ENCODE results near the gene UBE2K. TPM values are rescaled to one million over a fixed set of nuclear protein-coding genes. Genes with fewer than 3 reads are reported as not detected.

UBE2K gene
- total and polyA plus RNA-seq, 2 of the 13 experiments (the other 11 are each of a cell fraction or from before 2014, with no cell fraction given), result 36.2 to 81.0 TPM

DNA sequence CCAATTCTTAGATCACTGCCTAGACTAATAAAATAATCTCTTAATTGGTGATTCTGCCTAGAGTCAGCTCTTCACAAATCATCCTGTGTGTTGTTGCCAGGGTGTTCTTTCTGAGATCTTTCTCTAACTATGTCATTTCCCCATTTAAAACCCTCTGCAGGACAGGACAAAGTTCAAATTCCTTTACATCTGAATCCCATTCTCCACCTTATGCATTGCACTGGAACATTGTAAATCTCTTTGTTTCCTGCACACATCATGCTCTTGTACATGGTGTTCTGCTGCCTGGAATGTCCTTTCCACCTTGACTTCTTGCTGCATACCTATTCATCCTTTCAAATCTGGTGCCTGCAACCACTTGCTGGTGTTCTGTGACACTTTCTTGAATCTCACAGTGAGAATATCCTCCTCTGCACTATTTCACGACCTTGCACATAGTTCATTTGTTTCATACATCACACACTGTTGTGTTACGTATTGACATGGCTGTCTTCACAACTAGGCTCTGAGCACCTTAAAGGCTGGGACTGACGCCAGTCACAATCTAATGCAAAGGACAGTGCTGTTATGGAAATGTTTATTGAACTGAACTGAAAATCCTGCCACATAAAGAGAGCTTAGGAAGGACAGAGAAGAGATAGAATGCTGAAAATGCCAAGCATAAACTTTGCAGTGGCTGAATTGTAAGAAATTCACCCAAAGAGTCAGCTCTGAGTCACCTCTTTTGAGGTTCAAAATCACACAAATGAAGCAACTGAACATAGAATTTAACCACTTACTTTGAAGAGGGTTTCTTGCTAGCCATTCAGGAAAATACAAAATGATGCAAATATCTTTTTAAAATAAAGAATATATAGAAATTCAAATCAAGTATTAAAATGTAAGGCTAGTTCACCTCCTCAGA is 32.9 kb upstream of the UBE2K start:
- ChIA-PET CTCF (ENCODE audit: low intra/inter-chr PET ratio, low total read pairs) (no interaction called here), POLR2A (interaction anchor here (1.2 to 4.0 kb wide), 3 partner anchors 27 to 138 kb away, joined by 5 to 14 read pairs (median 12); partner anchors contain the start of genes SMIM14, UBE2K and UGDH)
- no TSS peak for BruUV-seq (replicated peaks)
- no peaks in the 10 kb centered on the region for H3K27me3 ChIP-seq (ENCODE audit: control insufficient read depth in 1 of 2, insufficient read depth in 2 of 2, low read length in 2 of 2)
- intact Hi-C loops (cut with micrococcal nuclease; ENCODE audit: unreplicated experiment), result loop anchor here (2.0 kb wide), 1 partner anchor 26 kb away; the partner anchor contains the start of gene SMIM14
- peaks cover 26% of the 10 kb centered on the region for H3K4me1 ChIP-seq (ENCODE audit: insufficient read depth, low read length)
- ATAC-seq (peak; percentile 96), FAIRE-seq (peak; percentile 93), DNase-seq (ENCODE audit: low spot score) (peak; percentile 89)
- peak overlapping the region; percentile 56 for H3K27ac ChIP-seq (ENCODE audit: extremely low read length, insufficient read depth, low read length)
- no peaks in the 10 kb centered on the region for H3K79me2 ChIP-seq (ENCODE audit: insufficient read depth, low read length)
- H3K4me3 ChIP-seq (replicated peaks in 1 of 3; ENCODE audit: insufficient read depth in 1 of 3, low read depth in 2 of 3, low read length in 3 of 3), result peak overlapping the region in 1 of 3 experiments; percentile 10; a peak in 1 of 6 replicates
- H3K9me3 ChIP-seq (ENCODE audit: low read length), result no peaks in the 10 kb centered on the region
- no peak overlapping the region for H2AFZ ChIP-seq (ENCODE audit: low read length)
- H3K9ac ChIP-seq (ENCODE audit: insufficient read depth, low read depth, low read length), result no peak overlapping the region; the same call in none of the 2 replicates
- H3K36me3 ChIP-seq (replicated peaks in 1 of 2; ENCODE audit: control insufficient read depth in 1 of 2, insufficient read depth in 2 of 2, low read length in 2 of 2), result no peaks in the 10 kb centered on the region
- no peaks in the 10 kb centered on the region for H4K20me1 ChIP-seq (ENCODE audit: insufficient read depth, low read length)
- in situ Hi-C loops (cut with HindIII; ENCODE audit: extremely low pct_ligation_motif_present, low pct_unique_long_range_greater_than_20kb), result no loop called here
- H3K4me2 ChIP-seq (ENCODE audit: low read depth, low read length), result peak overlapping the region; percentile 67
- 17% methylated on average over 3 of the region's 3 CpGs for WGBS (ENCODE audit: low lambda C conversion rate)
- TF ChIP-seq EED (CRISPR knock-in tag; IDR thresholded peaks at IDR 0.05), result no peak
- TF ChIP-seq HNF4G (IDR thresholded peaks at IDR 0.05; ENCODE audit: borderline replicate concordance, low read depth, low read length), result 0 out of 2 replicates have a peak, but pooled peaks have one; percentile 27
- peak; percentile 62; the same call in 1 of the 2 replicates for TF ChIP-seq HNF4G (CRISPR knock-in tag; IDR thresholded peaks at IDR 0.05; ENCODE audit: borderline replicate concordance, low read depth)
- no peak for TF ChIP-seq SPEN (CRISPR knock-in tag; IDR thresholded peaks at IDR 0.05; ENCODE audit: low read depth)
- TF ChIP-seq, protein P1, sequence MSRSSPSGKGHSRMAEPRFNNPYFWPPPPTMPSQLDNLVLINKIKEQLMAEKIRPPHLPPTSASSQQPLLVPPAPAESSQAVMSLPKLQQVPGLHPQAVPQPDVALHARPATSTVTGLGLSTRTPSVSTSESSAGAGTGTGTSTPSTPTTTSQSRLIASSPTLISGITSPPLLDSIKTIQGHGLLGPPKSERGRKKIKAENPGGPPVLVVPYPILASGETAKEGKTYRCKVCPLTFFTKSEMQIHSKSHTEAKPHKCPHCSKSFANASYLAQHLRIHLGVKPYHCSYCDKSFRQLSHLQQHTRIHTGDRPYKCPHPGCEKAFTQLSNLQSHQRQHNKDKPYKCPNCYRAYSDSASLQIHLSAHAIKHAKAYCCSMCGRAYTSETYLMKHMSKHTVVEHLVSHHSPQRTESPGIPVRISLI (CRISPR knock-in tag; IDR thresholded peaks at IDR 0.05; ENCODE audit: borderline replicate concordance), result no peak
- TF ChIP-seq SOX13 (IDR thresholded peaks at IDR 0.05), result 0 out of 2 replicates have a peak, but pooled peaks have one; percentile 32
- TF ChIP-seq SOX13 (CRISPR knock-in tag; conservative IDR thresholded peaks at IDR 0.05 in 1 of 2, IDR thresholded peaks at IDR 0.05 in 1 of 2), result peak in 1 of 2 experiments; percentile 88; a peak in 2 of 4 replicates
- TF ChIP-seq ZZZ3 (CRISPR knock-in tag; IDR thresholded peaks at IDR 0.05; ENCODE audit: borderline replicate concordance), result no peak
- 0 out of 2 replicates have a peak, but pooled peaks have one; percentile 42 for TF ChIP-seq ZNF792 (CRISPR knock-in tag; IDR thresholded peaks at IDR 0.05)
- TF ChIP-seq ELF3 (CRISPR knock-in tag; IDR thresholded peaks at IDR 0.05), result peak; percentile 76; the same call in 1 of the 2 replicates
- TF ChIP-seq, protein P2, sequence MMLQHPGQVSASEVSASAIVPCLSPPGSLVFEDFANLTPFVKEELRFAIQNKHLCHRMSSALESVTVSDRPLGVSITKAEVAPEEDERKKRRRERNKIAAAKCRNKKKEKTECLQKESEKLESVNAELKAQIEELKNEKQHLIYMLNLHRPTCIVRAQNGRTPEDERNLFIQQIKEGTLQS (CRISPR knock-in tag; IDR thresholded peaks at IDR 0.05), result no peak
- 0 out of 2 replicates have a peak, but pooled peaks have one; percentile 13 for TF ChIP-seq SMC3 (IDR thresholded peaks at IDR 0.05; ENCODE audit: low read length)
- TF ChIP-seq KDM1A (CRISPR knock-in tag; IDR thresholded peaks at IDR 0.05), result no peak
- TF ChIP-seq TBX2 (CRISPR knock-in tag; IDR thresholded peaks at IDR 0.05; ENCODE audit: borderline replicate concordance), result peak; percentile 38; the same call in 1 of the 2 replicates
- peak; percentile 86 for TF ChIP-seq HNF4A (CRISPR knock-in tag; IDR thresholded peaks at IDR 0.05)
- peak; percentile 49; the same call in 1 of the 2 replicates for TF ChIP-seq RCOR2 (CRISPR knock-in tag; IDR thresholded peaks at IDR 0.05)
- TF ChIP-seq, protein P3, sequence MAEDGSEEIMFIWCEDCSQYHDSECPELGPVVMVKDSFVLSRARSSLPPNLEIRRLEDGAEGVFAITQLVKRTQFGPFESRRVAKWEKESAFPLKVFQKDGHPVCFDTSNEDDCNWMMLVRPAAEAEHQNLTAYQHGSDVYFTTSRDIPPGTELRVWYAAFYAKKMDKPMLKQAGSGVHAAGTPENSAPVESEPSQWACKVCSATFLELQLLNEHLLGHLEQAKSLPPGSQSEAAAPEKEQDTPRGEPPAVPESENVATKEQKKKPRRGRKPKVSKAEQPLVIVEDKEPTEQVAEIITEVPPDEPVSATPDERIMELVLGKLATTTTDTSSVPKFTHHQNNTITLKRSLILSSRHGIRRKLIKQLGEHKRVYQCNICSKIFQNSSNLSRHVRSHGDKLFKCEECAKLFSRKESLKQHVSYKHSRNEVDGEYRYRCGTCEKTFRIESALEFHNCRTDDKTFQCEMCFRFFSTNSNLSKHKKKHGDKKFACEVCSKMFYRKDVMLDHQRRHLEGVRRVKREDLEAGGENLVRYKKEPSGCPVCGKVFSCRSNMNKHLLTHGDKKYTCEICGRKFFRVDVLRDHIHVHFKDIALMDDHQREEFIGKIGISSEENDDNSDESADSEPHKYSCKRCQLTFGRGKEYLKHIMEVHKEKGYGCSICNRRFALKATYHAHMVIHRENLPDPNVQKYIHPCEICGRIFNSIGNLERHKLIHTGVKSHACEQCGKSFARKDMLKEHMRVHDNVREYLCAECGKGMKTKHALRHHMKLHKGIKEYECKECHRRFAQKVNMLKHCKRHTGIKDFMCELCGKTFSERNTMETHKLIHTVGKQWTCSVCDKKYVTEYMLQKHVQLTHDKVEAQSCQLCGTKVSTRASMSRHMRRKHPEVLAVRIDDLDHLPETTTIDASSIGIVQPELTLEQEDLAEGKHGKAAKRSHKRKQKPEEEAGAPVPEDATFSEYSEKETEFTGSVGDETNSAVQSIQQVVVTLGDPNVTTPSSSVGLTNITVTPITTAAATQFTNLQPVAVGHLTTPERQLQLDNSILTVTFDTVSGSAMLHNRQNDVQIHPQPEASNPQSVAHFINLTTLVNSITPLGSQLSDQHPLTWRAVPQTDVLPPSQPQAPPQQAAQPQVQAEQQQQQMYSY (CRISPR knock-in tag; IDR thresholded peaks at IDR 0.05), result no peak
- peak; percentile 91 for TF ChIP-seq SOX5 (CRISPR knock-in tag; IDR thresholded peaks at IDR 0.05; ENCODE audit: borderline replicate concordance)

Measured in HepG2 (cell line).